K562 (cell line): ENCODE measurements around the gene ZNF275.

ENCODE experiments used
- PHB2 ChIP-seq: fragments of 450-650 bp; IDR thresholded peaks from 2 replicates; pipeline ENCODE4 v1.6.1; 2017; ENCODE audit warnings: low read depth
- POLR3G ChIP-seq: IDR thresholded peaks from 2 replicates; pipeline ENCODE4 v1.6.1; 2011; ENCODE audit not compliant: insufficient read length, insufficient replicate concordance; ENCODE audit errors: extremely low read depth
- YBX1 ChIP-seq: fragments of 450-650 bp; IDR thresholded peaks from 2 replicates; pipeline ENCODE4 v1.7.1; 2016; ENCODE audit warnings: mild to moderate bottlenecking
- TF ChIP-seq, protein P1 (sequence below): sonication (generic); formaldehyde crosslinking; IDR thresholded peaks from 2 replicates; pipeline ENCODE4 v1.4.0; 2020; ENCODE audit warnings: mild to moderate bottlenecking, missing genetic modification reagents
- TF ChIP-seq, protein P2 (sequence below), 2 experiments: fragments of 450-650 bp in 1 of 2; sonication (generic) in 1 of 2; formaldehyde crosslinking in 1 of 2; IDR thresholded peaks in 1 of 2; conservative IDR thresholded peaks in 1 of 2; 2 replicates each; pipeline versions ENCODE4 v1.6.1 to v1.8.1; 2016 to 2023; ENCODE audit warnings: mild to moderate bottlenecking in 2 of 2, moderate library complexity in 2 of 2, inconsistent platforms in 1 of 2, missing genetic modification reagents in 1 of 2
- TF ChIP-seq, protein P3 (sequence below), 3 experiments: IDR thresholded peaks in 2 of 3; conservative IDR thresholded peaks in 1 of 3; 2 replicates each; pipeline ENCODE4 v1.5.1; 2011 to 2012; ENCODE audit warnings: low read length in 3 of 3, mild to moderate bottlenecking in 3 of 3, control low read depth in 2 of 3, improper control_type of control experiment in 1 of 3, inconsistent platforms in 1 of 3, low read depth in 1 of 3, mixed read lengths in 1 of 3, moderate library complexity in 1 of 3; ENCODE audit not compliant: insufficient read depth in 2 of 3
- TF ChIP-seq, protein P4 (sequence below): sonication (generic); formaldehyde crosslinking; IDR thresholded peaks from 2 replicates; pipeline ENCODE4 v1.9.0; 2022; ENCODE audit warnings: mild to moderate bottlenecking, missing genetic modification reagents

DNA sequence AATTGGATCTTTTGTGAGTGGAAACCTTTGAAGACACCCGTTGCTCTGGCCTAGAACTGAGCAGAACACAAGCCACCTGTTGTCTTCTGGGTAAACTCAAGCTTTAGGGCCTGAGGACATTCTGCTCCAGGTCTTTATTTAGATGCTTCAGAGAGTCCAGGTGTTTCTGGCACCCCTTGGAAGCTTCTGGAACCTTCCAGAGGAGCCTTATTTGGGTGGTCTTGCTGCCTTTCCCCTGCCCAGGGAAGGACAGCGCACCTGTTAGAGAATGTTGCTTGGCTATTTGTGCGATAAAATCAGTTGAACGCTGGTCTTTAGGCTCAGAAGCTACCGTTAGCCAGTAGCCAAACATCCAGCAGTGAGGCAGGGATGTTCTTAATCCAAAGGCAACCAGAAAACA lies 3.0 kb downstream of the ZNF275 start:
- no peak for TF ChIP-seq POLR3G
- TF ChIP-seq, protein P1, sequence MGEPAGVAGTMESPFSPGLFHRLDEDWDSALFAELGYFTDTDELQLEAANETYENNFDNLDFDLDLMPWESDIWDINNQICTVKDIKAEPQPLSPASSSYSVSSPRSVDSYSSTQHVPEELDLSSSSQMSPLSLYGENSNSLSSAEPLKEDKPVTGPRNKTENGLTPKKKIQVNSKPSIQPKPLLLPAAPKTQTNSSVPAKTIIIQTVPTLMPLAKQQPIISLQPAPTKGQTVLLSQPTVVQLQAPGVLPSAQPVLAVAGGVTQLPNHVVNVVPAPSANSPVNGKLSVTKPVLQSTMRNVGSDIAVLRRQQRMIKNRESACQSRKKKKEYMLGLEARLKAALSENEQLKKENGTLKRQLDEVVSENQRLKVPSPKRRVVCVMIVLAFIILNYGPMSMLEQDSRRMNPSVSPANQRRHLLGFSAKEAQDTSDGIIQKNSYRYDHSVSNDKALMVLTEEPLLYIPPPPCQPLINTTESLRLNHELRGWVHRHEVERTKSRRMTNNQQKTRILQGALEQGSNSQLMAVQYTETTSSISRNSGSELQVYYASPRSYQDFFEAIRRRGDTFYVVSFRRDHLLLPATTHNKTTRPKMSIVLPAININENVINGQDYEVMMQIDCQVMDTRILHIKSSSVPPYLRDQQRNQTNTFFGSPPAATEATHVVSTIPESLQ, result no peak
- no peak for TF ChIP-seq PHB2
- TF ChIP-seq YBX1, result no peak
- TF ChIP-seq, protein P2, sequence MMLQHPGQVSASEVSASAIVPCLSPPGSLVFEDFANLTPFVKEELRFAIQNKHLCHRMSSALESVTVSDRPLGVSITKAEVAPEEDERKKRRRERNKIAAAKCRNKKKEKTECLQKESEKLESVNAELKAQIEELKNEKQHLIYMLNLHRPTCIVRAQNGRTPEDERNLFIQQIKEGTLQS (IDR thresholded peaks at IDR 0.05), result no peak
- TF ChIP-seq, protein P2 (CRISPR knock-in tag; conservative IDR thresholded peaks at IDR 0.05), result no peak
- TF ChIP-seq, protein P3, sequence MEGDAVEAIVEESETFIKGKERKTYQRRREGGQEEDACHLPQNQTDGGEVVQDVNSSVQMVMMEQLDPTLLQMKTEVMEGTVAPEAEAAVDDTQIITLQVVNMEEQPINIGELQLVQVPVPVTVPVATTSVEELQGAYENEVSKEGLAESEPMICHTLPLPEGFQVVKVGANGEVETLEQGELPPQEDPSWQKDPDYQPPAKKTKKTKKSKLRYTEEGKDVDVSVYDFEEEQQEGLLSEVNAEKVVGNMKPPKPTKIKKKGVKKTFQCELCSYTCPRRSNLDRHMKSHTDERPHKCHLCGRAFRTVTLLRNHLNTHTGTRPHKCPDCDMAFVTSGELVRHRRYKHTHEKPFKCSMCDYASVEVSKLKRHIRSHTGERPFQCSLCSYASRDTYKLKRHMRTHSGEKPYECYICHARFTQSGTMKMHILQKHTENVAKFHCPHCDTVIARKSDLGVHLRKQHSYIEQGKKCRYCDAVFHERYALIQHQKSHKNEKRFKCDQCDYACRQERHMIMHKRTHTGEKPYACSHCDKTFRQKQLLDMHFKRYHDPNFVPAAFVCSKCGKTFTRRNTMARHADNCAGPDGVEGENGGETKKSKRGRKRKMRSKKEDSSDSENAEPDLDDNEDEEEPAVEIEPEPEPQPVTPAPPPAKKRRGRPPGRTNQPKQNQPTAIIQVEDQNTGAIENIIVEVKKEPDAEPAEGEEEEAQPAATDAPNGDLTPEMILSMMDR (IDR thresholded peaks at IDR 0.05 in 2 of 3, conservative IDR thresholded peaks at IDR 0.05 in 1 of 3; ENCODE audit: insufficient read depth in 2 of 3, low read depth in 1 of 3, low read length in 3 of 3), result no peak
- TF ChIP-seq, protein P4, sequence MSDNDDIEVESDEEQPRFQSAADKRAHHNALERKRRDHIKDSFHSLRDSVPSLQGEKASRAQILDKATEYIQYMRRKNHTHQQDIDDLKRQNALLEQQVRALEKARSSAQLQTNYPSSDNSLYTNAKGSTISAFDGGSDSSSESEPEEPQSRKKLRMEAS, result no peak
